Activated naive CD8-positive, alpha-beta T cell treated with anti-CD3 and anti-CD28 coated beads, Interleukin-2, amount 10 ng/mL, durations not matched to agents 7 days and 5 days (primary cell): ENCODE data around the gene PLA2G2A. TPM values are rescaled to one million over a fixed set of nuclear protein-coding genes. Genes with fewer than 3 reads are reported as not detected.
"Not testable (repeated sequence)": the region's sequence is repeated elsewhere in the genome, so short reads cannot be mapped to it uniquely, and the experiment has no call there.

ENCODE experiments used
- ATAC-seq: fragments of 150-1000 bp; cut with Tn5 transposase; one replicate; pipeline ENCODE4 v1.10.0; 2021; ENCODE audit warnings: low read depth, moderate library complexity
- POLR2A ChIA-PET: fragments of 350-600 bp; sonication (Branson Sonifier 250); formaldehyde crosslinking; loops from one replicate; lab custom pipeline; 2021; ENCODE audit warnings: antibody characterized with exemption; lab: Charles Lee
- DNase-seq: peaks from one replicate; pipeline ENCODE4 v3.0.0; 2021
- H3K27ac Mint-ChIP-seq: one replicate; pipeline ENCODE4 v1.8.0; 2022; ENCODE audit warnings: mild to moderate bottlenecking, mixed read lengths
- H3K27me3 Mint-ChIP-seq: one replicate; pipeline ENCODE4 v1.8.0; 2022; ENCODE audit warnings: mild to moderate bottlenecking, moderate library complexity, mixed read lengths
- H3K36me3 Mint-ChIP-seq: one replicate; pipeline ENCODE4 v1.8.0; 2021; ENCODE audit warnings: mild to moderate bottlenecking, mixed read lengths
- H3K4me1 Mint-ChIP-seq: one replicate; pipeline ENCODE4 v1.8.0; 2021; ENCODE audit warnings: mixed read lengths
- H3K4me3 Mint-ChIP-seq: one replicate; pipeline ENCODE4 v1.8.0; 2022; ENCODE audit warnings: mild to moderate bottlenecking, moderate library complexity, mixed read lengths
- H3K9me3 Mint-ChIP-seq: one replicate; pipeline ENCODE4 v1.8.0; 2021; ENCODE audit warnings: mixed read lengths
- total RNA-seq, 2 experiments: library from RNA; stranded (reverse); gene quantifications; one replicate each; pipeline ENCODE4 v1.2.3, GENCODE V29; 2021

Gene PLA2G2A, protein sequence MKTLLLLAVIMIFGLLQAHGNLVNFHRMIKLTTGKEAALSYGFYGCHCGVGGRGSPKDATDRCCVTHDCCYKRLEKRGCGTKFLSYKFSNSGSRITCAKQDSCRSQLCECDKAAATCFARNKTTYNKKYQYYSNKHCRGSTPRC
- total RNA-seq, result not detected

DNA sequence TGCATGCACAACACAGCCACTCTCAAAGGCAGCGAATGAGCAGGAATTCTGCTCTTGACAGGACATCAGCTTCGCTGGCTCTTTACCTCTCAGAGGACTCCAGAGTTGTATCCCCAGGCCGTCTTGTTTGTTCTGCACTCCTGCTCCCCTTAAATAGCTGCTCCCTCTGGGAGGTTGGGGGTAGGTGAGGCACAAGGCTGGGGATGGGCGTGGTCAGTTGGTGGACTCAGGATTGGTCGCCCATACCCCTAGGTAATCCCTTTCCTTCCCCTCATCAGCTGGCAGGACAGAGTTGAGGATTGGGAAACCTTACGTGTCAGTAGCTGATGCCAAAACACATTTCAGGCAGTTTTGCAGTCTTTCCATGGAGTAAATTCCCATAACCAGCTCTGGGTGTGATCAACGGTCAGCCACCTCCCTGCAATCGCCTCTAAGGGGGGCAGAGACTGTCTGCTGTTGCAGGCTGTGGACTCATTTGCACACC is at the start of gene PLA2G2A:
PLA2G2A (minus strand) TSS at position 125 of the 484 bp plus-strand sequence. CDS start 845 bp downstream, outside the sequence.
- DNase-seq, result no peak
- POLR2A ChIA-PET, result no interaction called here

DNA sequence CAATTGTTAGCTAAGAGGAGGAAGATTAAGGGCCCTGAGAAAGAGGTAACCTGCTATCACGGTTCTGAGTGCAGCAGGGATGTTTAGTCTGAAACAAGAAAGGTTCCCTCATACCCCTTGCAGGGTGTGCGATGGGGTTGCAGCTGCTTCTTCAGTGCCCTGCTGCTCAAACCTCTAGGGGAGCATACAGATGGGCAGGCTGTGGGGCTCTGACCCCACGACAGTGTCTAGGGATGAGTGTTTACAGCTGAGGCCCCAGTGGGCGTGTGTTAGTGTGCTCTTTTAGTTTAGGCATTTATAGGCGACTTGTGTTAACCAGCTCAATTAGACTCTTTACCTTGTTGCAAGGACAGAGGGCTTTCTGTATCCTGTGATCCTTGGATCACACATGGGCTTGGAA is 49.3 kb upstream of the PLA2G2A start:
- POLR2A ChIA-PET, result no interaction called here
- H3K27me3 Mint-ChIP-seq, result peaks cover 50% of the 10 kb centered on the region
- ATAC-seq, result no peak
- H3K4me1 Mint-ChIP-seq, result no peaks in the 10 kb centered on the region
- H3K9me3 Mint-ChIP-seq, result peaks cover 3% of the 10 kb centered on the region
- no peak for DNase-seq
- H3K27ac Mint-ChIP-seq, result no peak overlapping the region
- H3K36me3 Mint-ChIP-seq, result no peaks in the 10 kb centered on the region
- no peak overlapping the region for H3K4me3 Mint-ChIP-seq

More for the DNA sequence above, at the start of gene PLA2G2A:
- Mint-ChIP-seq H3K9me3 (no peaks in the 10 kb centered on the region), H3K4me1 (peaks cover 1% of the 10 kb centered on the region), H3K4me3 (no peak within 1 kb of the TSS), H3K27ac (no peak within 1 kb of the TSS), H3K36me3 (no peaks in the 10 kb centered on the region), H3K27me3 (peaks cover 28% of the 10 kb centered on the region)
- no peak for ATAC-seq

DNA sequence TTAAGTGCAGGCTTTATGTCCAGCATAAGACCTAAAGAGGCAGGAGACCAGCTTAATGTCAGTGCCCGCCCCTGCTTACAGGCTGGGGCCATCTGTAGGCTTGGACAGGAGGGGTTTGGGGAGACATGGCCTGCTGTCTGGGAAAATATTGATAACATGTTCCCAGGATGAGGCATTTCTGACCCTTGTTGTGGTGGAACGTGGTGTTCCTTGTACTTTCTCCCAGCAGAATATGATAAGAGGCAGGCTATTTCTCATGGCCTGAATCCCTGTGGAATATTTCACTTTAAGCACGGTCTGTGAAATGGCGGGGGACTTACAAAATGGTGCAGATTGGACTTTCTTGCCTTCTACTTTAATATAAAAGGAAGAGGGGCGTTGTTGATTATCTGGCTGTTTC is 48.7 kb upstream of the PLA2G2A start:
- no peak overlapping the region for H3K27ac Mint-ChIP-seq
- peaks cover 48% of the 10 kb centered on the region for H3K27me3 Mint-ChIP-seq

DNA sequence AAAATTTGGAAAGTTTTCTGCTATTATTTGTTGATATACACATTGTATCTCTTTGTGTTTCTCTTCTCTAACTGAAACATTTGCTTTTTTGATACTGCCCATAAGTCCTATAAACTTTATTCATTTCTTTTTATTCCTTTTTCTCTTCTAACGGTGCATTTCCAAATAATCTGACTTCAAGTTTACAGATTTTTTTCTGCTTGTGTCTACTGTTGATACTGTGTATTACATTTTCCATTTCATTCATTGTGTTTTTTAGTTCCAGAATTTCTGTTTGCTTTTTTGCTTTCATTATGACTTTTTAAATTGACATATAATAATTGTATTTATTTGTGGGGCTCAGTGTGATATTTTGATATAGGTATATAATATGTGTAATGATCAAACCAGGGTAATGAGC is 38.3 kb upstream of the PLA2G2A start:
- ATAC-seq (no peak), DNase-seq (no peak)
- no peak overlapping the region for H3K4me3 Mint-ChIP-seq
- H3K36me3 Mint-ChIP-seq, result no peaks in the 10 kb centered on the region
- peaks cover 16% of the 10 kb centered on the region for H3K9me3 Mint-ChIP-seq
- POLR2A ChIA-PET, result no interaction called here
- no peak overlapping the region for H3K27ac Mint-ChIP-seq
- H3K27me3 Mint-ChIP-seq, result peaks cover 33% of the 10 kb centered on the region
- no peaks in the 10 kb centered on the region for H3K4me1 Mint-ChIP-seq

More for the DNA sequence above, 48.7 kb upstream of the PLA2G2A start:
- DNase-seq, result no peak
- H3K4me1 Mint-ChIP-seq, result no peaks in the 10 kb centered on the region
- no peak for ATAC-seq
- no peak overlapping the region for H3K4me3 Mint-ChIP-seq
- H3K36me3 Mint-ChIP-seq, result no peaks in the 10 kb centered on the region
- peaks cover 3% of the 10 kb centered on the region for H3K9me3 Mint-ChIP-seq
- POLR2A ChIA-PET, result no interaction called here

DNA sequence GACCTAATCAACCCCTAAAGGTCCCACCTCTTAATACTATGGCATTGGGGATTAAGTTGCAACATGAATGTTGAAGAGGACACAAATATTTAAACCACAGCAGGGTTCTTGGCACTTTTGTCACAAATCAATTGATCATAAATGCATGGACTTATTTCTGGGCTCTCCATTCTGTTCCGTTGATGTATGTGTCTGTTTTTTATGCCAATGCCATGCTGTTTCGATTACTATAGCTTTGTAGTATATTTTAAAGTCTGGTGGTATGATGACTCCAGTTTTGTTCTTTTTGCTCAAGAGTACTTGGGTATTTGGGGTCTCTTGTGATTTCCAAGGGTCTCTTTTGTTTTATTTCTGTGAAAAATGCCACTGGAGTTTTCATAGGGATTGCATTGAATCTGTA is 34.7 kb upstream of the PLA2G2A start:
- Mint-ChIP-seq H3K9me3 (peaks cover 16% of the 10 kb centered on the region), H3K27ac (no peak overlapping the region), H3K4me1 (no peaks in the 10 kb centered on the region), H3K4me3 (no peak overlapping the region), H3K36me3 (no peaks in the 10 kb centered on the region), H3K27me3 (peaks cover 21% of the 10 kb centered on the region)
- no peak for DNase-seq
- POLR2A ChIA-PET, result no interaction called here
- no peak for ATAC-seq

DNA sequence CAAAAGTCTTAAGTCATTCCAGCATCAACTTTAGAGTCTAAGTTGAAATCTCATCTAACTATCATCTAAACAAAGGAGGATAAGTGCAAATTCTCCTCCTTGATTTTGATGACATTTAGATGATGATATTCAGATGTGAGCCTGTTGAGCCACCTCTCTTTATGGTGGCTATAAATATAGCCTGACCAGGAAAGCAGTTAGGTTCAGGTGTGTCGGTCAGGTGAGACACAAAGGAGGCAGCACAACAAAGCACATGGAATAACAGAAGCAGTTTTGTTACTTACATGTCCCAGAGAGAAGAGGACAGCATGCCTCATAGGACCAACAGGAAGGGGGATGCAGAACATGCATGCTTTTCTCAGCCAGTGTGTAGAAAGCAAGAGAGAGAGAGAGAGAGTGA is 30.6 kb upstream of the PLA2G2A start:
- H3K27ac Mint-ChIP-seq, result no peak overlapping the region
- peaks cover 7% of the 10 kb centered on the region for H3K9me3 Mint-ChIP-seq
- POLR2A ChIA-PET, result no interaction called here
- no peak for DNase-seq
- H3K27me3 Mint-ChIP-seq, result peaks cover 18% of the 10 kb centered on the region
- H3K4me3 Mint-ChIP-seq, result no peak overlapping the region
- H3K4me1 Mint-ChIP-seq, result no peaks in the 10 kb centered on the region
- no peaks in the 10 kb centered on the region for H3K36me3 Mint-ChIP-seq
- ATAC-seq, result no peak

DNA sequence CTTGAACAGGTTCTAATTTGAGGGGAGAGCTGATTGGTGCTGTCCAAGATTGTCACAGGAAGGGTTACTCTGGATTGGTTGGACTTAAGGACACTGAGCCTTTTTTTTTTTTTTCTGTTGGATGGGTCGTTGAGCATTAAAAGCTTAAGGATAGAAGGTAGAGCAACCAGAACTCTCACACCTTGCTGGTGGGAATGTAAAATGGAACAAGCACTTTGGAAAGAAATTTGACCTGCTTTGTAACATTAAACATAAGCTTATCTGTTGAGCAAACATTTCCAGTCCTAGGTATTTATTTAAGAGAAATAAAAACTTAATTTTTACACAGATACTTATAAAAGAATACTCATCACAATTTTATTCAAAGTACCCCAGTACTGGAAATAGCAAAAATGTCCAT is 29.8 kb upstream of the PLA2G2A start:
- POLR2A ChIA-PET, result no interaction called here

DNA sequence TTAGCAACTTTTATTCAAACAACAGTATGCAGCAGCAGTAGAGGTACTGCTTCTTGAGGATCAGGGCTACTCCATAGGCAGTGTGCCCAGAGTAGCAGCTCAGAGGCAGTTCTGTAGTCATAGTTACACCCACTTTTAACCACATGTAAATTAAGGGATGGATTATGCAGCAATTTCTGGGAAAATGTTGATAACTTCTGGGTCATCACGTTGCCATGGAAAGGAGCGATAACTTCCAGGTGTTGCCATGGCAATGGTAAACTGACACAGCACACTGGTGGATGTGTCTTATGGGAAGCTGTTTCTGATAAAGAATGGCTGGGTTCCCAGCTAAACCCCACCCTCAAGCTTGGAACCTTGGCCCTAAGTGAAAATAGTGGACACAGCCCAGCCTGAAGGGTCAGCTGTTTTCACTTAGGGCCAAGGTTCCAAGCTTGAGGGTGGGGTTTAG is 29.0 kb upstream of the PLA2G2A start:
- Mint-ChIP-seq H3K9me3 (peaks cover 8% of the 10 kb centered on the region), H3K4me1 (no peaks in the 10 kb centered on the region), H3K36me3 (no peaks in the 10 kb centered on the region), H3K27me3 (peaks cover 20% of the 10 kb centered on the region), H3K27ac (no peak overlapping the region), H3K4me3 (no peak overlapping the region)
- POLR2A ChIA-PET, result no interaction called here
- ATAC-seq (no peak), DNase-seq (no peak)

More for the DNA sequence above, 29.8 kb upstream of the PLA2G2A start:
- no peak overlapping the region for H3K4me3 Mint-ChIP-seq
- ATAC-seq, result no peak
- H3K9me3 Mint-ChIP-seq, result peaks cover 5% of the 10 kb centered on the region
- H3K36me3 Mint-ChIP-seq, result no peaks in the 10 kb centered on the region
- DNase-seq, result no peak
- H3K4me1 Mint-ChIP-seq, result no peaks in the 10 kb centered on the region
- peaks cover 17% of the 10 kb centered on the region for H3K27me3 Mint-ChIP-seq
- H3K27ac Mint-ChIP-seq, result no peak overlapping the region

DNA sequence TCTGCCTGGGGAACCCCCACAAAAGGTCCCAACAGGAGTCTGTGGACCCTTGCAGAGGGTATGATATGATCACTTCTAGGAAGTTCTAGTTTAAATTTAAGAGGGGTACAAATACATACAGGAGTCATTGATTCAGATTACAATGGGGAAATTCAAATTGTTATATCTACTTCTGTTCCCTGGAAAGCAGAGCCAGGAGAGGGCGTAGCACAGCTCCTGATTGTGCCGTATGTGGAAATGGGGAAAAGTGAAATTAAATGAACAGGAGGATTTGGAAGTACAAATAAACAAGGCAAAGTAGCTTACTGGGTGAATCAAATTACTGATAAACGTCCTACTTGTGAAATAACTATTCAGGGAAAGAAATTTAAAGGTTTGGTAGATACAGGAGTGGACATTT is 19.4 kb upstream of the PLA2G2A start:
- POLR2A ChIA-PET, H3K4me1 Mint-ChIP-seq, H3K36me3 Mint-ChIP-seq, ATAC-seq, DNase-seq, H3K27ac Mint-ChIP-seq, H3K9me3 Mint-ChIP-seq, H3K4me3 Mint-ChIP-seq: not testable (repeated sequence)
- peaks cover 20% of the 10 kb centered on the region for H3K27me3 Mint-ChIP-seq

DNA sequence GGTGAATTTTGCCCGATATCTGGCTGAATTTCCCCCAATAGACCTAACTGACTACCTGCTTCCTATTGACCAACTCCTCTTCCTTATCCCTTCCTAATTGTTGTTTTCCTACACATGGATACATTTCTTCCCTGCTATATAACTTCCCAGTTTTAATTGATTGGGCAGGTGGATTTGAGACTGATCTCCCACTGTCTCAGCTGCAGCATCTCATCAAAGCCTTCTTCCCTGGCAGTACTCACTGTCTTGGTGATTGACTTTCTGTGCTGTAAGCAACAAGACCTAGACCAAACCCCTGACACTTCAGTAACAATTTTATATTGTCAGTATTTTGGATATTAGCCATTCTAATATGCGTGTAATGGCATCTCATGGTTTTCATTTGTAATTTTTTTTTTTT is 11.3 kb upstream of the PLA2G2A start:
- Mint-ChIP-seq H3K9me3 (no peaks in the 10 kb centered on the region), H3K27ac (no peak overlapping the region), H3K36me3 (no peaks in the 10 kb centered on the region), H3K4me3 (no peak overlapping the region), H3K27me3 (peaks cover 51% of the 10 kb centered on the region), H3K4me1 (peaks cover 3% of the 10 kb centered on the region)
- ATAC-seq, result no peak
- POLR2A ChIA-PET, result no interaction called here
- no peak for DNase-seq

DNA sequence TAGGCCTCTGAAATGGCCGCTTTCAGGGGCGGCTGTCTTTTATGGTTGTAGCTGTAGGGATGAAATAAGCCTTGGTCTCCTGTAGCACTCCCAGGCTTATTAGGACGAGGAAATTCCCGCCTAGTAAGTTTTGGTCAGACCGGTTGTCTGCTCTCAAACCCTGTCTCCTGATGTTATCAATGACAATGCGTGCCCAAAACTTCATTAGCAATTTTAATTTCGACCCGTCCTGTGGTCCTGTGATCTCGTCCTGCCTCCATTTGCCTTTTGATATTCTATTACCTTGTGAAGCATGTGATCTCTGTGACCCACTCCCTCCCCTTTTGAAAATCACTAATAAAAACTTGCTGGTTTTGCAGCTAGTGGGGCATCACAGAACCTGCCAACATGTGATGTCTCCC is 10.8 kb upstream of the PLA2G2A start:
- H3K4me1 Mint-ChIP-seq, H3K27ac Mint-ChIP-seq, DNase-seq, ATAC-seq, H3K9me3 Mint-ChIP-seq, POLR2A ChIA-PET, H3K4me3 Mint-ChIP-seq, H3K36me3 Mint-ChIP-seq: not testable (repeated sequence)
- peaks cover 51% of the 10 kb centered on the region for H3K27me3 Mint-ChIP-seq

DNA sequence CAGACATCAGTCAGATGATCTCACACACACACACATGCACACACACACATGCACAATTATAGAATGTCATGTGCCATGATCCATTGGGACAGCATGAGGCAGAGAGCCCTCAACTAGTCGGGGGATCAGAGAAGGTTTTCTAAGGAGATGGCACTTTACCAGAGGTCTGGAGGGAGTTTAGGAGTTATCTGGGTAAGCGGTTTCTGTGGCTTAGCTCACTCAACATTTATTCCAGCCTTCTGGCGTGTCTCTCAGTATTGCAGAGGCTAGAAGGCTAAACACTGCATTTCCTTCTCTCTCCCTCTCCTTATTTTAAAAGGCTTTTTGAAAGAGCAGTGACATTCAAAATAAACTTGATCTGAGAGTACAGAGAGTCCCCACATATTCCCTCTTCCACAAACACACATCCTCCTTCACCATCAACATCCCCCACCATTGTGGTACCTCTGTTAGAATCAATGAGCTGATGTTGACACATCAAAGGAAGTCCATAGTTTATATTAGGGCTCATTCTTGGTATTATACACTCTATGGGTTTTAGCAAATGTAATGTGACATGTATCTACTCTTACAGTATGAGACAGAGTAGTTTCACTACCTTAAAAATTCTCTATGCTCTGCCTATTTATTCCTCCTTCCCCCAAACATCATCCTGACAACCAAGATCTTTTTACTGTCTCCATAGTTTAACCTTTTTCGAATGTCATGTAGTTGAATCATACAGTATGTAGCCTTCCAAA is 9.0 kb upstream of the PLA2G2A start:
- H3K9me3 Mint-ChIP-seq, result no peaks in the 10 kb centered on the region
- H3K4me3 Mint-ChIP-seq, result no peak overlapping the region
- peaks cover 47% of the 10 kb centered on the region for H3K27me3 Mint-ChIP-seq
- peaks cover 3% of the 10 kb centered on the region for H3K4me1 Mint-ChIP-seq
- POLR2A ChIA-PET, result no interaction called here
- no peak overlapping the region for H3K27ac Mint-ChIP-seq
- no peaks in the 10 kb centered on the region for H3K36me3 Mint-ChIP-seq
- DNase-seq (no peak), ATAC-seq (no peak)

DNA sequence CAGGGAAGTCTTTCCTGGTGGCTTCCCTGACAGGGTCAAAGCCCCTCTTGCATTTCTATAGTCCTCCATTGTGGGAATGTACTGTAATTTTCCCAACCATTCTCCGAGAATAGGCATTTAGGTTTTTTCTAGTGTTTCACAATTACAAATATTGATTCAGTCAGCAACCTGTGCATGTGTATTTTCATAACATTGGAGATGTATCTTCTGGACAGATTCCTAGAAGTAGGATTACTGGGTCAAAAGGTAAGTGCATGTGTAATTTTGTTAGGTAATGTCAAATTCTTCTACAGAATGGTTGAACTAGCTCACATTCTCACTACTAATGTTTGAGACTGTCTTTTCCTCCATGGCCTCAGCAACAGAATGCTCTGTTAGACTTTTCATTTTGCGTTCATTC is 8.3 kb upstream of the PLA2G2A start:
- DNase-seq (no peak), ATAC-seq (no peak)
- Mint-ChIP-seq H3K27ac (no peak overlapping the region), H3K4me3 (no peak overlapping the region), H3K4me1 (peaks cover 3% of the 10 kb centered on the region), H3K9me3 (no peaks in the 10 kb centered on the region), H3K36me3 (no peaks in the 10 kb centered on the region), H3K27me3 (peaks cover 42% of the 10 kb centered on the region)
- POLR2A ChIA-PET, result no interaction called here

DNA sequence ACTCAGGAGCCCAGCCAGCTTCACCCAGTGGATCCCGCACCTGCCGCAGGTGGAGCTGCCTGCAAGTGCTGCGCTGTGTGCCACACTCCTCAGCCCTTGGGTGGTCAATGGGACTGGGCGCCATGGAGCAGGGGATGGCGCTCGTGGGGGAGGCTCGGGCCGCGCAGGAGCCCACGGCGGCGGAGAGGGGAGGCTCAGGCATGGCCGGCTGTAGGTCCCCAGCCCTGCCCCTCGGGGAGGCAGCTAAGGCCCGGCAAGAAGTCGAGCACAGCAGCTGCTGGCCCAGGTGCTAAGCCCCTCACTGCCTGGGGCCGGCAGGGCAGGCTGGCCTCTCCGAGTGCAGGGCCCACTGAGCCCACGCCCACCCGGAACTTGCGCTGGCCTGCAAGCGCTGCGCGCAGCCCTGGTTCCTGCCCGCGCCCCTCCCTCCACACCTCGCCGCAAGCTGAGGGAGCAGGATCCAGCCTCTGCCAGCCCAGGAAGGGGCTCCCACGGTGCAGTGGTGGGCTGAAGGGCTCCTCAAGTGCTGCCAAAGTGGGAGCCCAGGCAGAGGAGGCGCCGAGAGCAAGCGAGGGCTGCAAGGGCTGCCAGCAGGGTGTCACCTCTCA is 5.1 kb upstream of the PLA2G2A start:
- H3K27me3 Mint-ChIP-seq, result peaks cover 35% of the 10 kb centered on the region
- DNase-seq, H3K36me3 Mint-ChIP-seq, ATAC-seq, H3K27ac Mint-ChIP-seq, H3K4me3 Mint-ChIP-seq, POLR2A ChIA-PET, H3K4me1 Mint-ChIP-seq, H3K9me3 Mint-ChIP-seq: not testable (repeated sequence)
